HG02798 (cell line): Measurements from ENCODE around the gene ZSWIM6.

Experiments
- ATAC-seq: cut with Tn5 transposase; IDR thresholded peaks from one replicate; pipeline ENCODE4 v1.9.1; 2021; ENCODE audit warnings: mild to moderate bottlenecking; ENCODE audit not compliant: unreplicated experiment, poor library complexity

ZSWIM6 gene

GRCh38 chr5:61306531-61307131, 25.4 kb upstream of the ZSWIM6 start:
- peak; percentile 89 for ATAC-seq

DNA sequence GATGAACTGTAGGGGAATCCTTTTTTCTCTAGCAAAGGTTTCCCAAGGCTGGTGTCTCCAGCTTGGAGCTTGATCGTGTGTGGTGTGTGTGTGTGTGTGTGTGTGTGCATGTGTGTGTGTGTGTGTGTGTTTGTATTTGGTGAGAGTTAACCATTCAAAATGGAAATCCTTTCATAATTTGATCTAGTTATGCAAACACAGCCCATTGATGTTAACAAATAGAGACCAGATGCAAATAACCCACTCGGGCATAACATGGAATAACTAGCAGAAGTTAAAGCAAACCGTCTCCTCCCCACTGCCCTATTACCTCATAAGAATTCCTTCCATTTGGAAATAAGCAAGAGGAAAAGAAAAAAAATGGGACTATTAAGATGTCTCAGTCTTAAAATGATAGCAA, 24.9 kb upstream of the ZSWIM6 start:
- ATAC-seq = no peak

DNA sequence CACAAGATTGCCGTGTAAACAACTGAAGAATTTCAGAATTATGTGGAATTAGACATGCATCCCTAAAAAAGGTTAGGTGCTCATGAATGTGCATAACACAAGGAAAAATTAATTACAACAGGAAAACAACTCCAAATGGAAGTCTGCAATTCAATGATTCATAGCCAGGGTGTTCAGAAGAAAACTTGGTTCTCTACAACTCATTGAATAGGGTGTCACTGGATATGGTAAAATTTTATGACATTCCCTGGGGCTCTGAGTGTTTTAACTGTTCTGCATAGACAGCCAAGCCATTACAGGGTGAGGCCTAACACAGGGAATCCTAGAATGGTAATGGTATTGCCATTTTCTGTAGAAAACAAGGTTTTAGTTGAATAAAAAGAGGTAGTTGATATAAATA, 24.4 kb upstream of the ZSWIM6 start:
- no peak for ATAC-seq

- no peak for ATAC-seq
These were observed 23.3 kb upstream of the ZSWIM6 start for GRCh38 chr5:61308712-61309111.

DNA sequence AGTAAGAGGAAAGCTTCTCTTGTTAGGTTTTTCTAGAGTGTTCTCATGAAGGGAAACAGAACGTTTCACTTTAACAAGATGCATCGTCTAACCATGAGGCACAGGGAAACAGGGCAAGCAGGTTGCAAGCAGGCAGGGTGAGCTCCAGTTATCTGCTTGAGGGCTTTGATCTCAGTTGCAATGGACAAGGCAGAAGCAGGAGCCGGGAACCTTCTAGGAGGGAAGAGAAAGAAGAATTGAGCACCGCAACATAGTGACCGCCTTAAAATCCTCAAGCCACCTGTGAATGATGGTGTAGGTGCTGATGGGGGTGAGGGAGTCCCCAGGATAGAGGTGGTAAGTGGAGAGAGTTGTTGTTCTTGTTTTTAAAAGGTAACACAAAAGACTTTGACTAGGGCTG, 22.9 kb upstream of the ZSWIM6 start:
- ATAC-seq = no peak

DNA sequence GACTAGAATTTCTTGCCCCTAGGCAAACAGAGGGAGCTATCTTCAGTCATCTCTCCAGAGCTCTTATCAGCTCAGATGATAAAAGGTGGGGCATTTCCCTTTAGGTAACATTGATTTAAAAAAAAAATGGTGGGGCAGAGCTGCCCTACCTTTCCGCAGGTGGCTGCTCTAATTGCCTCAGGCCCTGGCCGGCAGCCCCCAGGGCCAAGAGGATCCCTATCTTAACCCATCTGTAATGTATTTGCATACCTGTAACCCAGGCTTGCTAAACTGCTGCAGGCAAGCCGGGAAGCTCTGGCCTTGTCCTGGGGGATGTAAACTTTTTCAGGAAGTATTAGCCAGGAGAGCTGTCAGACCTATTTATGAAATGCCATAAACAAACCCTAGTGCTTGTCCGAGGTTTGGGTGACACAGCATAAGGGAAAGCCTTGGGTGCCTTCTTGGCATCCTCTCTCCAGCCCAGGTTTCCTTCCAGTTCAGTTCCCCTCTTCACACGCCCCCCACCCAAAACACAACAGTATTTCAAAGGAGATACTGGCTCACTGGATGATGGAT, 20.9 kb upstream of the ZSWIM6 start:
- ATAC-seq = no peak

- ATAC-seq = no peak
These were observed 19.9 kb upstream of the ZSWIM6 start for GRCh38 chr5:61311836-61312808.

DNA sequence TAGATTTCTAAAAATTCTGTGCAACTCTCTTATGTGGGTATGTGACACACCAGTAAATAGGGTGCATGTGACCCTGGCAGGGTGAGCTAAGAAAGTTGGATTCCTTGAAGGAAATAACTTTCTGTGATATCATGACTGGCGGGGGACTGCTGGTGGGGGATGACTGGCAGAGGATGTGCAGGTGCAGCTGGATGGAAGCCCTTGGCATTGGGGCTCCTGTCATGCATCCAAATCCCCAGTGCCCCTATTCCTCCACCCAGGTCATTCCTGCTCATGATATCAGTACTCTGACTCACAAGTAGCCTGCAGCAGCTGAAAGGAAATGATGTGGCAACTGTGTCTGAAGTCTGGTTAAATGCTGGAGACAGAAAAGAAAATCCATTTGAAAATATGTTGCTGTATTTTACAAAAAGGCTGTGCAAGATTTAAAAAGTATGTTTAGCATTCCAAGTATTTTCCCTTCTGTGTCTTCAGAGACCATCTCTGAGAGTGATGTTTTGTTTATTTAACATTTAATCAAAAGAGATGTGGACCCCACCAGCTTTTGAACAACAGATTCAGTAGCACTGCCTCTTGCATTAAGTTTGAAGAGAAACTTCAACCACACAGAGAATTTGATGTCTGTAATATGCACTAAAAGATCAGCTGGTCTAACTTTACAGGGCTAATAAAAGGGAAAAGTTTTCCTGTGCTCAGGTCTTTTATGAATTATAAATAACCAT, 17.9 kb upstream of the ZSWIM6 start:
- ATAC-seq = no peak

DNA sequence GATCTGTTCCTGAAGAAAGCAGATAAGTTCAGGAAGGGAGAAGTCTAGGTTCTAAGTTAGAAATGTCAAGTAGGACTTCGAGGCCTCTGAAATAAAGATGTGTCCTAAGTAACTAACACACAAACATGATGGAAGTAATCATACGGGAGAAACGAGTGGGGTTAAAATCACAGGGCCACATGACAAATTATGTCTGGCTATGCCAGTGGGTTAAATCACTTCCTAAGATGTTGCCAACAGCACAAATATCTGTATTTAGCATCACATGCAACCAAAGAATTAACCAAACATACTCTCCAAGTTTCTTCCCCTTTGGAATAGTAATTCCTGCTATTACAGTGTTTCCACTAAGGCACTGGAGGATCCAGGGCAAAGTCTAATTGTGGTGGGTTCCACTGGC, 13.7 kb upstream of the ZSWIM6 start:
- no peak for ATAC-seq

- ATAC-seq = peak; percentile 99
These were observed 12.5 kb upstream of the ZSWIM6 start for GRCh38 chr5:61319388-61320146.

DNA sequence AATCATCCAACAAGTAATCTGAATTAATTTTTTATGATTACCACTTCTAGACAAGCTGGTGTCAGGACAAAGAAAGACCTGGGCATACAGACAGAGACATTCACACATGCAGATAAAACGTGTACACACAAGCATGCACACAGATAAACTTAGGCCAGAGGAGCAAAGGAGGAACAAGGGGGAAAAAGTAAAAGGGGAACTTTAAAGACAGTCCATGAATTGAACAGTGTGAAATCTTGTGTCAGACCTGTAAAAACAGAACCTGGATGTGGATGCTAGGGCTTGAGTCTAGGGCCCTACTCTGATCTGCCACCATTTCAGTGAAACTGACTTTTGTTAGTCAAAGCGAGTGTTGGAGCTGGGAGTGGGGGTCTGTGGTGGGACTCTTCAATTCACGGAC, 11.2 kb upstream of the ZSWIM6 start:
- ATAC-seq = no peak

DNA sequence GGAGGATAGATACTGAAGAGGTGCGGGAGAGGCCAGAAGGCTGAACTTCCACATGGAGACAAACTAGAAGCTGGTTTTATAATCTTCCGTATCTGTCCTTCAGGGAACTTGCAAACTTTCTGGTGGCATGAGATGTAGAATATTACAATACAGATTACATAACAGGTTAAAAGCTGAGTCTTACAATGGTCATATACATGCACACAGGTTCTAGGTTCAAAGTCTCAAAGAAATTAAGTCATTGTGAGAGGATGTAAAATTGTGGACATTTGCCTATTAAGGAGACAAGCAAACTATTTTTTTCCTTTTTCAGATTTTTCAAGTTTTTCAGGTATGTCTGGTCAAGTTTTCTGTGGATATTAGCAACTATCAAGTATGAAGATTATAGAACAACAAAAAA, 10.4 kb upstream of the ZSWIM6 start:
- ATAC-seq = no peak

DNA sequence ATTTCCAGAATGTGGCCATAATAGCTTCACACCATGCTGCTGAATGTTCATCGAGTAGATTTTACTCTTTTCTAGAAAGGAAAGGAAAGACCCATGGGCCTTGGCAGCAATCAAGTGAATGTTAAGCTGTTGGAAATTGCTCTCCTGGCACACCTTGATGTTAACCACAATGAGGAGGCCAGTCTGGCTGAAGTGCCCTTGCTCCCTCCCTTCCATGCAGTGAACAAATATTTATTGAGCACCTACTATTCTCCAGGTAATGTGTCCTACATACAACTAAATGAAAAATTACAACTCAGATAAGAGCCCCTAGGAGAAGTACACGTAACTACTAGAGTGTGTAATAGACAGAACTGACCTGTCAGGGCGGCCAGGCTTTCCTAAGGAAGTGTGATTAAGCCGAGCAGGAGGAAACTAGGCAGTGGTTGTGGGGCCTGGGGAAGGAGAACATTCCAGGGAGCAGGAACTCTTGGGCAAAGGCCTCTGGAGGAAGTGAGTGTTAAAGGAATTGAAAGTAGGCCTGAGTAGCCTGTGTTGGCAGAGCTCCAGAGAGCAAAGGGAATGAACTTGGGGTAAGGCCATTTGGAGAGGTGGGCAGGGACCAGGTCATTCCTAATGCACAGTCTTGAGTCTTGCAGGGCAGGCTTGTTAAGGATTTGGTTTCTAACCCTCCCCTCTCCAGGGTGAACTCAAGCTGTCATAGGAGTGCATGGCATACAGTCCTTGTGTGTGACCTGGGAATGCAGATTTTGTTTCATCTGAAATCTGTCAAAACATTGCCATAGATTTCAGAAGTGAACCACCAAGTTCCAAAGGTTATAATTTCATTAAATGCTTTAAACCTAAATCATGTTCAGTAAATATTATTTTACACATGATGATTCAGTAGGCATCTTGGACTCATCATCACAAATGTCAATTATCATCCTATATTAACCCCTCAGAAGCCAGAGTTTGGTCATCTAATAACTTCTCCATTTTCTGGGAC, 9.0 kb upstream of the ZSWIM6 start:
- no peak for ATAC-seq

DNA sequence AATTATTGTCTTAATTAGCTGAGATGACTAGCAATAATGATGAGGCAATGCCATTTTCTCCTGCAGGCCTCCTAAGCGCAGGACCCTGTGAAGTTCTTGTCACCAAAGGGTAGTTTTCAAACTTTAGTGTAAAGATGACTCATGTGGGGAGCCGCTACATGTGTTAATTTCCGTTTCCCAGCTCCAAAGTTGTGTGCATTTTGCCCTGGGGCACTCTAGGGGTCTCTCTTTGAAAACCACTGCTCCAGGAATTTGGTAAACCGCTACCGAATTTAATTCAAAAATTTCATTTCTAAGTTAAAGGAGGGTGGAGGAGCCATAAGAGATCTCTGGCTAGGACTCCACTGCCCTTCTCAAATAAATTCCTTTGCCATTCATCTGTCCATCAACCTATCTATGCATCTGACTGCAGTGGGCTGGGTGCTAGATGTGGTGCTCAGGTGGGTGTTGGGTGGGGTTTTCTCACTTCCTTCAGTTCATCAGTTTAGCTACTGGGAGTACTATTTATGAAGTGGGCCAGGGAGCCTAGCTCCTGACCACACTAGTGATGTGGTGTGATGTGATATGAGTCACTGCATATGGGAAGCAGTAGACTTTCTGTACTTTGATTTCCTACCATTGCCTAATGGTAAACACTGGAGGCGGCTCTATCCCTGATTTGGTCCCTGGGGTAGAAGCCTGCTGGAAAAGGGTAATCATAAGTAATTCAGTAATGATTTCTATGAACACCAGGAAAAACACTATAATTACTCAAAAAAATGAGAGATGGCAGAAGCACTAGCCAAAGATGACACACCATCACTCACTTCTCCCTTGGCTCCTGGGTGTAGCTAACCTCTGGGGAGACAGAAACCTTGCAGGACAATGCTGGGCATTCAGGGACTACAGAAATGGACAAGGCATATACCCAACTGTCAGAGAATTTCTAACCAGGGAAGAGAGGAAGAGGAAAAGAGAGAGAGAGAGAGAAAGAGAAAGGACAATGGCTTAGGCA, 4.0 kb upstream of the ZSWIM6 start:
- peak; percentile 21 for ATAC-seq

- no peak for ATAC-seq
These were observed 3.1 kb upstream of the ZSWIM6 start for GRCh38 chr5:61328791-61329549.

- no peak for ATAC-seq
These were observed 2.4 kb upstream of the ZSWIM6 start for GRCh38 chr5:61329550-61330128.
